K562 (cell line): ENCODE data around the gene PLCG2. TPM values are rescaled to one million over a fixed set of nuclear protein-coding genes. Genes with fewer than 3 reads are reported as not detected.

Experiments used
- ATAC-seq: fragments of 200-7000 bp; cut with Tn5 transposase; 3 replicates; pipeline ENCODE4 v1.9.1; 2020; ENCODE audit warnings: moderate library complexity
- BruUV-seq: library from RNA; stranded (reverse); fragments of 400-500 nt; replicated peaks from 2 replicates; lab custom pipeline; 2021; lab: Mats Ljungman, UMichigan
- CTCF ChIA-PET: fragments of 300-600 bp; formaldehyde crosslinking; extraction: SDS; loops from one replicate; lab custom pipeline; 2021; ENCODE audit warnings: low intra/inter-chr PET ratio; lab: Yijun Ruan, JAX
- POLR2A ChIA-PET: fragments of 300-600, 350-650 bp; sonication (Branson Sonifier 250); formaldehyde crosslinking; extraction: SDS; loops from one replicate; lab custom pipeline; 2021; ENCODE audit warnings: antibody characterized with exemption, inconsistent platforms; lab: Yijun Ruan, JAX
- DNase-seq, 4 experiments: peaks; one replicate each; pipeline versions ENCODE4 v3.0.0 to v3.0.0-alpha.2; 2011 to 2018; ENCODE audit warnings: low spot score in 3 of 4, mixed read lengths in 3 of 4; ENCODE audit errors: extremely low read depth in 1 of 4
- FAIRE-seq: peaks from 2 replicates; lab custom pipeline; 2011; peaks lifted over from hg19 to GRCh38; lab: Jason Lieb, UNC
- H2AFZ ChIP-seq: 2 replicates; pipeline ENCODE4 v1.6.0; 2011; ENCODE audit warnings: low read depth, low read length, control low read depth, inconsistent platforms
- H3K27ac ChIP-seq: fragments of 200-600 bp; 3 replicates; pipeline ENCODE4 v1.8.0; 2011; ENCODE audit warnings: low read depth, mild to moderate bottlenecking, control low read depth, inconsistent platforms, low read length, moderate library complexity, mixed read lengths; ENCODE audit errors: extremely low read depth
- H3K27me3 ChIP-seq, 2 experiments: fragments of 300-600 bp in 1 of 2; 2 replicates in 1 of 2; 3 replicates in 1 of 2; pipeline versions ENCODE4 v1.6.0 to v1.8.0; 2011; ENCODE audit warnings: inconsistent platforms in 2 of 2, low read length in 2 of 2, mild to moderate bottlenecking in 1 of 2, mixed read lengths in 1 of 2, moderate library complexity in 1 of 2; ENCODE audit not compliant: control insufficient read depth in 2 of 2, insufficient read depth in 2 of 2
- H3K36me3 ChIP-seq: fragments of 300-600 bp; 3 replicates; pipeline ENCODE4 v1.8.0; 2011; ENCODE audit warnings: mild to moderate bottlenecking, low read length, inconsistent platforms; ENCODE audit not compliant: control insufficient read depth, insufficient read depth
- H3K4me1 ChIP-seq, 2 experiments: fragments of 200-600 bp in 1 of 2; replicated peaks in 1 of 2; 2 replicates in 1 of 2; 3 replicates in 1 of 2; pipeline versions ENCODE4 v1.5.1 to v1.8.0; 2011; ENCODE audit warnings: inconsistent platforms in 2 of 2, low read length in 2 of 2, mild to moderate bottlenecking in 1 of 2, mixed read lengths in 1 of 2, moderate library complexity in 1 of 2; ENCODE audit not compliant: control insufficient read depth in 2 of 2, insufficient read depth in 2 of 2
- H3K4me2 ChIP-seq: 2 replicates; pipeline ENCODE4 v1.6.1; 2011; ENCODE audit warnings: low read length, control low read depth, inconsistent platforms, mixed read lengths; ENCODE audit not compliant: insufficient read depth
- H3K4me3 ChIP-seq: fragments of 200-600 bp; sonication (generic), shearing (Covaris generic); 2 replicates; pipeline ENCODE4 v1.5.1; 2016; ENCODE audit warnings: control low read depth, inconsistent platforms
- H3K79me2 ChIP-seq: fragments of 200-600 bp; 3 replicates; pipeline ENCODE4 v1.8.0; 2011; ENCODE audit warnings: low read length, inconsistent platforms; ENCODE audit not compliant: control insufficient read depth, insufficient read depth
- H3K9ac ChIP-seq, 2 experiments: 2 replicates each; pipeline versions ENCODE4 v1.6.0 to v1.6.1; 2011; ENCODE audit warnings: low read depth in 2 of 2, low read length in 2 of 2, control low read depth in 1 of 2, inconsistent platforms in 1 of 2, mild to moderate bottlenecking in 1 of 2, mixed read lengths in 1 of 2; ENCODE audit not compliant: insufficient read depth in 1 of 2
- H3K9me1 ChIP-seq: one replicate; pipeline ENCODE4 v1.6.0; 2011; ENCODE audit warnings: inconsistent platforms, mild to moderate bottlenecking, low read length, moderate library complexity; ENCODE audit not compliant: control insufficient read depth, insufficient read depth
- H3K9me3 ChIP-seq: replicated peaks from 2 replicates; pipeline ENCODE4 v1.5.1; 2011; ENCODE audit warnings: low read depth, low read length, inconsistent platforms; ENCODE audit not compliant: control insufficient read depth, insufficient read depth
- H4K20me1 ChIP-seq: replicated peaks from 2 replicates; pipeline ENCODE4 v1.6.1; 2011; ENCODE audit warnings: low read length, inconsistent platforms, mixed read lengths; ENCODE audit not compliant: control insufficient read depth, insufficient read depth
- BMI1 ChIP-seq: fragments of 150-350 bp; IDR thresholded peaks from 2 replicates; pipeline ENCODE4 v1.6.1; 2014; ENCODE audit warnings: low read length
- CBX8 ChIP-seq: fragments of 200-600 bp; sonication (generic); IDR thresholded peaks from 2 replicates; pipeline ENCODE4 v1.6.1; 2012; ENCODE audit warnings: borderline replicate concordance, mixed run types, low read depth, mild to moderate bottlenecking, moderate library complexity, mixed read lengths, low read length, control low read depth, inconsistent platforms; ENCODE audit not compliant: poor library complexity, severe bottlenecking; ENCODE audit errors: extremely low read depth
- KDM4B ChIP-seq, 2 experiments: fragments of 450-650 bp in 1 of 2; sonication (generic) in 1 of 2; IDR thresholded peaks; 2 replicates each; pipeline ENCODE4 v1.6.1; 2016 to 2017; ENCODE audit warnings: borderline replicate concordance in 2 of 2, antibody characterized with exemption in 1 of 2, low read depth in 1 of 2, mild to moderate bottlenecking in 1 of 2
- RNF2 ChIP-seq: sonication (generic); IDR thresholded peaks from 2 replicates; pipeline ENCODE4 v1.6.1; 2016
- SNIP1 ChIP-seq: fragments of 450-650 bp; IDR thresholded peaks from 2 replicates; pipeline ENCODE4 v1.7.1; 2017; ENCODE audit warnings: low read depth, mild to moderate bottlenecking
- SRSF9 ChIP-seq: fragments of 200-400 bp; formaldehyde crosslinking; IDR thresholded peaks from 2 replicates; pipeline ENCODE4 v1.6.1; 2017; ENCODE audit warnings: low read depth, low read length, borderline replicate concordance
- ZFP36 ChIP-seq: fragments of 150-350 bp; IDR thresholded peaks from 2 replicates; pipeline ENCODE4 v1.6.1; 2018; ENCODE audit warnings: low read length, low read depth; ENCODE audit not compliant: partially characterized antibody
- ZNF224 ChIP-seq: sonication (generic); formaldehyde crosslinking; IDR thresholded peaks from 2 replicates; pipeline ENCODE4 v1.8.0; 2022; ENCODE audit warnings: mild to moderate bottlenecking, missing genetic modification reagents
- WGBS: fragments of 100-300 bp; shearing (Covaris generic); methylation state at CpG from one replicate; pipeline ENCODE4 v1.1.6; 2016; ENCODE audit warnings: low coverage, mixed read lengths; ENCODE audit not compliant: insufficient coverage; ENCODE audit errors: missing lambda C conversion rate; 5-methylcytosine and 5-hydroxymethylcytosine counted together
- in situ Hi-C: fragments of 300-500 bp; cut with MboI; formaldehyde crosslinking; loops from 4 replicates; pipeline ENCODE4 v1.15.0; 2018; ENCODE audit warnings: inconsistent platforms, mixed read lengths
- intact Hi-C: fragments of 100-400 bp; cut with micrococcal nuclease; formaldehyde crosslinking; loops from 2 replicates; pipeline ENCODE4 v1.14.2; 2022
- polyA plus RNA-seq, 8 experiments: library from polyadenylated mRNA; depleted of rRNA in 4 of 8; stranded (reverse) in 5 of 8; unstranded in 3 of 8; fragments of >200 nt; fragmentation: Nextera tagmentation in 2 of 8; fragmentation: Illumina TruSeq in 1 of 8; extraction: Ambion mirVana in 2 of 8; extraction: Trizol in 1 of 8; gene quantifications; 2 replicates each; pipeline versions ENCODE4 v1.2.1 to v1.2.3, GENCODE V29; 2011 to 2014; ENCODE audit warnings: inconsistent platforms in 1 of 8, missing spikeins in 1 of 8
- total RNA-seq, 7 experiments: library from RNA; depleted of rRNA in 6 of 7; stranded (reverse); fragments of >200 nt in 6 of 7; fragmentation: Illumina TruSeq in 2 of 7; extraction: Trizol in 2 of 7; gene quantifications; 2 replicates each; pipeline versions ENCODE4 v1.2.1 to v1.2.3, GENCODE V29; 2011 to 2021; ENCODE audit warnings: low replicate concordance in 1 of 7
- TF ChIP-seq, protein P1 (sequence below): fragments of 450-650 bp; conservative IDR thresholded peaks from 2 replicates; pipeline ENCODE4 v1.6.1; 2016; ENCODE audit warnings: missing genetic modification characterization, low read depth, mild to moderate bottlenecking, missing compliant biosample characterization, moderate library complexity
- TF ChIP-seq, protein P2 (sequence below): fragments of 450-650 bp; formaldehyde crosslinking; IDR thresholded peaks from 2 replicates; pipeline ENCODE4 v1.4.0; 2022; ENCODE audit warnings: missing genetic modification characterization
- TF ChIP-seq, protein P3 (sequence below): fragments of 250-450 bp; sonication (Bioruptor Pico); IDR thresholded peaks from 2 replicates; pipeline ENCODE4 v1.8.0; 2021; ENCODE audit warnings: mild to moderate bottlenecking, moderate library complexity
- TF ChIP-seq, protein P4 (sequence below): fragments of 250-450 bp; sonication (Bioruptor Pico); IDR thresholded peaks from 2 replicates; pipeline ENCODE4 v1.4.0; 2020

The PLCG2 gene
- total and polyA plus RNA-seq, 9 of the 15 experiments (the other 6 are each of a cell fraction or from before 2014, with no cell fraction given): 0.94 to 7.1 (median 3.1) TPM

DNA sequence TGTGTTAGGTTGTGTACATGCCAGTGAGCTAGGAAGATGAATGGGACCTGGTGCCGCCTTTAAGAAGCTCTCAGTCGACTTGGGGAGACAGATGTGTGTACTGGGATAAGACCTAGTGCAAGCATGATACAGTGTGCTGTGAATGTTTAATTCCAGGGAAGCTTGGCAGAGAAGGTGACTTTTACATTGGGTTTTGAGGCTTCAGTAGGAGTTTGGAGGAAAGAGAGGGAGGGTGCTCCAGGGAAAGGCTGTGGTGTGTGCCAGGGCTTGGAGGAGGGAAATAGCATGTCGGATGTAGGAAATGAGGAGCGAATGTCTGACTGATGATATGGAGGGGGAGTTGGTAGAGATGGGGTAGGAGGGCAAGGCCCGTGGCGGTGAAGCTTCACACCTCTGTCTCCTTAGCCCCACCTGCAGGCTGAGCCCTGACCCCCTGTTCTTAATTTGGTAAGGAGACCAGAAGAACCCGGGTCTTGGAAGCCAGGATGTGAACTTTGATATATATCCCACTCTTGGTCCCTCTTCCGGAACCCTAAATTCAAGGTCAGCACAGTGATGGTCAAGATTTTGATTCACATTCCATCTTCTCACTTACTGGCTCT lies 76.6 kb downstream of the PLCG2 start (continued):
- TF ChIP-seq, protein P1, sequence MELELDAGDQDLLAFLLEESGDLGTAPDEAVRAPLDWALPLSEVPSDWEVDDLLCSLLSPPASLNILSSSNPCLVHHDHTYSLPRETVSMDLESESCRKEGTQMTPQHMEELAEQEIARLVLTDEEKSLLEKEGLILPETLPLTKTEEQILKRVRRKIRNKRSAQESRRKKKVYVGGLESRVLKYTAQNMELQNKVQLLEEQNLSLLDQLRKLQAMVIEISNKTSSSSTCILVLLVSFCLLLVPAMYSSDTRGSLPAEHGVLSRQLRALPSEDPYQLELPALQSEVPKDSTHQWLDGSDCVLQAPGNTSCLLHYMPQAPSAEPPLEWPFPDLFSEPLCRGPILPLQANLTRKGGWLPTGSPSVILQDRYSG (tag): no peak
- TF ChIP-seq, protein P2, sequence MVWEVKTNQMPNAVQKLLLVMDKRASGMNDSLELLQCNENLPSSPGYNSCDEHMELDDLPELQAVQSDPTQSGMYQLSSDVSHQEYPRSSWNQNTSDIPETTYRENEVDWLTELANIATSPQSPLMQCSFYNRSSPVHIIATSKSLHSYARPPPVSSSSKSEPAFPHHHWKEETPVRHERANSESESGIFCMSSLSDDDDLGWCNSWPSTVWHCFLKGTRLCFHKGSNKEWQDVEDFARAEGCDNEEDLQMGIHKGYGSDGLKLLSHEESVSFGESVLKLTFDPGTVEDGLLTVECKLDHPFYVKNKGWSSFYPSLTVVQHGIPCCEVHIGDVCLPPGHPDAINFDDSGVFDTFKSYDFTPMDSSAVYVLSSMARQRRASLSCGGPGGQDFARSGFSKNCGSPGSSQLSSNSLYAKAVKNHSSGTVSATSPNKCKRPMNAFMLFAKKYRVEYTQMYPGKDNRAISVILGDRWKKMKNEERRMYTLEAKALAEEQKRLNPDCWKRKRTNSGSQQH (CRISPR knock-in tag): no peak
- no peak for TF ChIP-seq SRSF9

DNA sequence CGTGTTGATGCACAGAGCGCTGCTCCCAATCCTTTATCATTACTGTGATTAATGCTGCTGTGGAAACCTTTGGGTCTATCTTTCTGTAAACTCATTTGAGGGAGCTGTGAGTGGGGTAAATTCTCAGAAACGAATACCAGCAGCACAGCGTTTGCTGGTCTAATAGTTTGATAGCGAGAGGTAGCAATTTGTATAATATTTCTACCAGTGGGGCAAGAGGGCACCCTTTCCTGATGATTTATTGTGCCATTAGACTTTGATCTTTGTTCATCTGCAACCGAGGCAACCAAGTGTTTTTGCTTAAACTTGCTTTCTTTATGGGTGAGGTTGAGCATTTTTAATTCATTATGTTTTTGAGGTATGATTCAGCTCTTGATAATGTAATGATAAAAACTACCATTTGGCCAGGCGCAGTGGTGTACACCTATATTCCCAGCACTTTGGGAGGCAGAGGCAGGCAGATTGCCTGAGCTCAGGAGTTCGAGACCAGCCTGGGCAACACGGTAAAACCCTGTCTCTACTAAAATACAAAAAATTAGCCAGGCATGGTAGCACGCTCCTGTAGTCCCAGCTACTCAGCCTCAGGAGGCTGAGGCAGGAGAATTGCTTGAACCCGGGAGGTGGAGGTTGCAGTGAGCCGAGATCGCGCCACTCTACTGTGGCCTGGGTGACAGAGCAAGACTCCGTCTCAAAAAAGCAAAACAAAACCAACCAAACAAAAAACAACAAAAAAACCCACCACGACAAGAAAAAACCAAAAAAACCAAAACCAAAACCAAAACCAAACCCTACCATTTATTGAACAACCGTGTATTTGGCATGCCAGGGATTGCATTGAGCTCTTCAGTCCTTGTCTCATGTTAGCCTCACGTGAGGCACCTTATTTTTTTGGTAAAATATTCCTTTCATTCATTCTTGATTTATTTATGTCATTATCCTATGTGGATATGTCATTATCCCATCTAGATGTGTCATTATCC lies 81.5 kb downstream of the PLCG2 start:
- Histone ChIP-seq H3K4me3 (no peak overlapping the region), H4K20me1 (peaks cover 6% of the 10 kb centered on the region; the same call in 1 of the 2 replicates), H2AFZ (no peak overlapping the region), H3K9ac (no peak overlapping the region), H3K36me3 (no peaks in the 10 kb centered on the region), H3K4me2 (no peak overlapping the region), H3K4me1 (no peaks in the 10 kb centered on the region), H3K27me3 (peaks cover 20 to 48% of the 10 kb centered on the region in 2 experiments; a peak in 4 of 5 replicates), H3K79me2 (no peaks in the 10 kb centered on the region), H3K9me3 (no peaks in the 10 kb centered on the region), H3K9me1 (no peaks in the 10 kb centered on the region), H3K27ac (no peak overlapping the region)
- WGBS: 9% methylated on average over 18 of the region's 18 CpGs
- ChIA-PET CTCF (no interaction called here), POLR2A (interaction anchor here (0.7 to 1.3 kb wide), 2 partner anchors 18 to 25 kb away, joined by 3 to 6 read pairs; no protein-coding TSS in a partner anchor)
- DNase-seq: no peak
- BruUV-seq: no TSS peak
- intact Hi-C loops (no loop called here), in situ Hi-C loops (no loop called here)
- TF ChIP-seq SNIP1 (no peak), ZNF224 (CRISPR knock-in tag) (no peak), ZFP36 (peak; percentile 44), KDM4B (IDR thresholded peaks at IDR 0.05; ENCODE audit: borderline replicate concordance in 2 of 2, low read depth in 1 of 2) (no peak), BMI1 (0 out of 2 replicates have a peak, but pooled peaks have one; percentile 54), RNF2 (peak; percentile 2; the same call in 1 of the 2 replicates), CBX8 (peak; percentile 80)
- TF ChIP-seq, protein P3, sequence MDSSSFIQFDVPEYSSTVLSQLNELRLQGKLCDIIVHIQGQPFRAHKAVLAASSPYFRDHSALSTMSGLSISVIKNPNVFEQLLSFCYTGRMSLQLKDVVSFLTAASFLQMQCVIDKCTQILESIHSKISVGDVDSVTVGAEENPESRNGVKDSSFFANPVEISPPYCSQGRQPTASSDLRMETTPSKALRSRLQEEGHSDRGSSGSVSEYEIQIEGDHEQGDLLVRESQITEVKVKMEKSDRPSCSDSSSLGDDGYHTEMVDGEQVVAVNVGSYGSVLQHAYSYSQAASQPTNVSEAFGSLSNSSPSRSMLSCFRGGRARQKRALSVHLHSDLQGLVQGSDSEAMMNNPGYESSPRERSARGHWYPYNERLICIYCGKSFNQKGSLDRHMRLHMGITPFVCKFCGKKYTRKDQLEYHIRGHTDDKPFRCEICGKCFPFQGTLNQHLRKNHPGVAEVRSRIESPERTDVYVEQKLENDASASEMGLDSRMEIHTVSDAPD (CRISPR knock-in tag): no peak
- TF ChIP-seq, protein P4, sequence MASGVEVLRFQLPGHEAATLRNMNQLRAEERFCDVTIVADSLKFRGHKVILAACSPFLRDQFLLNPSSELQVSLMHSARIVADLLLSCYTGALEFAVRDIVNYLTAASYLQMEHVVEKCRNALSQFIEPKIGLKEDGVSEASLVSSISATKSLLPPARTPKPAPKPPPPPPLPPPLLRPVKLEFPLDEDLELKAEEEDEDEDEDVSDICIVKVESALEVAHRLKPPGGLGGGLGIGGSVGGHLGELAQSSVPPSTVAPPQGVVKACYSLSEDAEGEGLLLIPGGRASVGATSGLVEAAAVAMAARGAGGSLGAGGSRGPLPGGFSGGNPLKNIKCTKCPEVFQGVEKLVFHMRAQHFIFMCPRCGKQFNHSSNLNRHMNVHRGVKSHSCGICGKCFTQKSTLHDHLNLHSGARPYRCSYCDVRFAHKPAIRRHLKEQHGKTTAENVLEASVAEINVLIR (CRISPR knock-in tag): no peak
- ATAC-seq: no peak
- FAIRE-seq: no peak
